Measurements from ENCODE around the gene ARMH2. TPM values are rescaled to one million over a fixed set of nuclear protein-coding genes. Genes with fewer than 3 reads are reported as not detected.

ARMH2 gene
- total RNA-seq, 1 donor from 2014 or later, result not detected

DNA sequence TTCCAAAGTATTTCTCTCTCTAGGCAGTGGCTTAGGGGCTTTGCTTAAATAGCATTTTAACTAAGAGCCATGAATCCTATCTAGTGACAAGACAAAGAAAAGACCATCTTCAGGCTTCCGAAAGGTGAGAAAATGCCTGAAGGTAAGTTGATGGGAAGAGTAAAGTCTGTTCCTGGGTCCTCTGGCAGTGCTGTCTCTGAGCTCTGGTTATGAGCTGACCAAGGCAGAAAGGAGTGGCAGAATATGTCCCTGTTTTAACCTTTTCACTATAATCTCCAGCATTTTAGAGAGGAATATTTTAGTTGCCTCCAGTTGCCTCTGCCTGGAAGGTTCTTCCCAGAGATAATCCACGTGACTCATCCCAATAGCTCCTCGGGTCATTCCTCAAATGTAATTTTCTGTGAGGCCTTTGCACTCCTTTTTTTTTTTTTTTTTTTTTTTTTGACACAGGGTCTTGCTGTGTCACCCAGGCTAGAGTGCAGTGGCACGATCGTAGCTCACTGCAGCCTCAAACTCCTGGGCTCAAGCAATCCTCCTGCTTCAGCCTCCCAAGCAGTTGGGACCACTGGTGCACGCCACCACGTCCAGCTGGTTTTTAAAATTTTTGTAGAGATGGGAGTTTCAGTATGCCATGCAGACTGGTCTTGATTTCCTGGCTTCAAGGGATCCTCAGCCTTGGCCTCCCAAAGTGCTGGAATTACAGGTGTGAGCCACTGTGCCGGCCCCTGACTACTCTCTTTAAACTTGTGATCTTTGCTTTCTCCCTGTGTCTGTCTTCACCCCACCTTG lies 3.7 kb upstream of the ARMH2 start:
- DNase-seq (ENCODE audit: low spot score), result no peak
- peaks cover 20% of the 10 kb centered on the region for H3K36me3 Mint-ChIP-seq (ENCODE audit: low read depth)
- intact Hi-C loops (cut with micrococcal nuclease), result no loop called here
- H3K4me1 Mint-ChIP-seq (ENCODE audit: low read depth), result peaks cover 9% of the 10 kb centered on the region
- H3K9me3 Mint-ChIP-seq, result no peaks in the 10 kb centered on the region
- H3K27me3 Mint-ChIP-seq (ENCODE audit: low read depth), result no peaks in the 10 kb centered on the region
- H3K4me3 Mint-ChIP-seq (ENCODE audit: low read depth), result no peak overlapping the region
- no peak overlapping the region for H3K27ac Mint-ChIP-seq

- peaks cover 3% of the 10 kb centered on the region for H3K36me3 Mint-ChIP-seq (ENCODE audit: low read depth)
- intact Hi-C loops (cut with micrococcal nuclease), result no loop called here
- no peak overlapping the region for H3K27ac Mint-ChIP-seq
- H3K4me1 Mint-ChIP-seq (ENCODE audit: low read depth), result peaks cover 14% of the 10 kb centered on the region
- no peak for DNase-seq (ENCODE audit: low spot score)
- H3K9me3 Mint-ChIP-seq, result no peaks in the 10 kb centered on the region
- H3K4me3 Mint-ChIP-seq (ENCODE audit: low read depth), result no peak overlapping the region
- no peaks in the 10 kb centered on the region for H3K27me3 Mint-ChIP-seq (ENCODE audit: low read depth)
Measured at GRCh38 chr6:24799541-24799915, 811 bp upstream of the ARMH2 start.

- intact Hi-C loops (cut with micrococcal nuclease), result no loop called here
- no peak overlapping the region for H3K27ac Mint-ChIP-seq
- no peak for DNase-seq (ENCODE audit: low spot score)
- peaks cover 3% of the 10 kb centered on the region for H3K36me3 Mint-ChIP-seq (ENCODE audit: low read depth)
- peaks cover 14% of the 10 kb centered on the region for H3K4me1 Mint-ChIP-seq (ENCODE audit: low read depth)
- H3K9me3 Mint-ChIP-seq, result no peaks in the 10 kb centered on the region
- no peaks in the 10 kb centered on the region for H3K27me3 Mint-ChIP-seq (ENCODE audit: low read depth)
- no peak overlapping the region for H3K4me3 Mint-ChIP-seq (ENCODE audit: low read depth)
Measured at GRCh38 chr6:24797596-24798216, 1.0 kb downstream of the ARMH2 start.

GRCh38 chr6:24796616-24797290 lies 2.0 kb downstream of the ARMH2 start:
- Mint-ChIP-seq H3K27me3 (ENCODE audit: low read depth) (no peaks in the 10 kb centered on the region), H3K4me3 (ENCODE audit: low read depth) (no peak overlapping the region), H3K4me1 (ENCODE audit: low read depth) (peaks cover 14% of the 10 kb centered on the region), H3K9me3 (no peaks in the 10 kb centered on the region), H3K27ac (no peak overlapping the region), H3K36me3 (ENCODE audit: low read depth) (peaks cover 3% of the 10 kb centered on the region)
- no peak for DNase-seq (ENCODE audit: low spot score)
- intact Hi-C loops (cut with micrococcal nuclease), result no loop called here

DNA sequence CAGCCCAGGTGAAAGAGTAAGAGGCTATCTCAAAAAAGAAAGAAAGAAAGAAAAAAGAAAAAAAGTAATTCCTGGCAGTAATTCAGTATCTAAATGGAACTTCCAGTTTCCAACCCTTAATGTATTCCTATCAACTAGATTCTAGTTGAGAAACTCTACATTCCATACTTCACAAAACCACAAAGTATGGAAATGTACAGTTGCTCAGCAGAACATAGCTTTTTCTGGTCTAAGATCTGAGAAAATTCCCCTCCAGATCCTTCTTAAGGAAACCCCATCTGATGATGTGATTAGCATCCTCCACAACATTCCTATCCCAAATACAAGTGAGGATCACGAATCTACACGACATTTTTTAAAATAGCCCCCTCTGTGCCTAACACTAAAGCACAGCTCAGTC lies 3.6 kb downstream of the ARMH2 start:
- no peaks in the 10 kb centered on the region for H3K27me3 Mint-ChIP-seq (ENCODE audit: low read depth)
- peaks cover 14% of the 10 kb centered on the region for H3K4me1 Mint-ChIP-seq (ENCODE audit: low read depth)
- H3K9me3 Mint-ChIP-seq, result no peaks in the 10 kb centered on the region
- no peak overlapping the region for H3K4me3 Mint-ChIP-seq (ENCODE audit: low read depth)
- no peak overlapping the region for H3K27ac Mint-ChIP-seq
- H3K36me3 Mint-ChIP-seq (ENCODE audit: low read depth), result no peaks in the 10 kb centered on the region
- intact Hi-C loops (cut with micrococcal nuclease), result no loop called here
- DNase-seq (ENCODE audit: low spot score), result no peak

DNA sequence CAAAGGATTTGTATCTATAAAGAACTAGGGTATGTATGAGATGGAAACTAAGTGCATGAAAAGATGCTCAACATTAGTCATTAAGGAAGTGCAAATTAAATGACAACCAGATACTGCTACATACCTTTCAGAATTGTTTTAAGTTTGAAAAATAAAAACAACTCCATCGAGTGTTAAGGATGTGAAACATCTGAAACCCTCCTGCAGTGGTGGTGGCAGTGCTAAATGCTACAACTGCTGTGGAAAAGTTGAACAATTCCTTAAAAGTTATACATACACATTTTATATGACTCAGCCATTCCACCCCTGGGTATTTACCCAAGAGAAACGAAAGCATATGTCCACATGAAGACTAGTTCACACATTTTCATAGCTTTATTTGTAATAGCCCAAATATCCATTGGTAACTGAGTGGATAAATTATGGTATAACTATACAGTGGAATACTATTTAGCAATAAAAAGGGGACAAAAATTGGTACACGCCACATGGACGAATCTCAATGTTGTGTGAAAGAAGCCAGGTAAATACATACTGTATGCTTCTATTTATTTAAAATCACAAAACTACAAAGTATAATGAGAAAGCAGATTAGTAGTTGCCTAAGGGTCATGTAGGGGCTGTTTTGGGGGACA lies 10.6 kb downstream of the ARMH2 start:
- intact Hi-C loops (cut with micrococcal nuclease), result no loop called here
- Mint-ChIP-seq H3K9me3 (no peaks in the 10 kb centered on the region), H3K4me1 (ENCODE audit: low read depth) (peaks cover 10% of the 10 kb centered on the region), H3K36me3 (ENCODE audit: low read depth) (peaks cover 46% of the 10 kb centered on the region), H3K27ac (peak overlapping the region; percentile 68), H3K4me3 (ENCODE audit: low read depth) (no peak overlapping the region), H3K27me3 (ENCODE audit: low read depth) (no peaks in the 10 kb centered on the region)
- DNase-seq (ENCODE audit: low spot score), result no peak

DNA sequence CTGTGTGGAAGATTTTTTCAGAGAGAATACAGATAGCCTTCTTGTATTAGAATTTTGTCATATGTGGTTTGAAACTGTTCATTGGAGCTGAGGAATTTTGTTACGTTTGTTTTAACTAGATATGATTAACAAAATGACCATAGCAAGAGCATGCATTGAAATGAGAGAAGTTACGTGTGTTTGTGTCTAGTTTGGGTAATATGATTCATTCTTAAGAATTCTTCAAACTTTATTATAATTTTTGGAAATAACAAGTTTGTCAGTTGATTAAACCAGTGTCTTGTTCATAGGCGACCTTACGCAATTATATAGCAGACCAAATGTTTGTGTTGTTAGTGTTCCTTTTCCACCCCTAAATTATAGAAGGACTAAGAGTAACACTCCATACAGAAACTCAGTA lies 18.5 kb downstream of the ARMH2 start:
- intact Hi-C loops (cut with micrococcal nuclease), result no loop called here
- Mint-ChIP-seq H3K4me3 (ENCODE audit: low read depth) (no peak overlapping the region), H3K36me3 (ENCODE audit: low read depth) (peaks cover 76% of the 10 kb centered on the region), H3K4me1 (ENCODE audit: low read depth) (peaks cover 35% of the 10 kb centered on the region), H3K27ac (no peak overlapping the region), H3K27me3 (ENCODE audit: low read depth) (no peaks in the 10 kb centered on the region), H3K9me3 (no peaks in the 10 kb centered on the region)
- DNase-seq (ENCODE audit: low spot score), result no peak

GRCh38 chr6:24779416-24780016 lies 19.2 kb downstream of the ARMH2 start:
- DNase-seq (ENCODE audit: low spot score), result no peak
- Mint-ChIP-seq H3K27me3 (ENCODE audit: low read depth) (no peaks in the 10 kb centered on the region), H3K36me3 (ENCODE audit: low read depth) (peaks cover 72% of the 10 kb centered on the region), H3K4me1 (ENCODE audit: low read depth) (peaks cover 37% of the 10 kb centered on the region), H3K9me3 (no peaks in the 10 kb centered on the region), H3K27ac (no peak overlapping the region), H3K4me3 (ENCODE audit: low read depth) (no peak overlapping the region)
- intact Hi-C loops (cut with micrococcal nuclease), result loop anchor here (5.0 to 10.0 kb wide), 2 partner anchors 238 to 295 kb away; no protein-coding TSS in a partner anchor

DNA sequence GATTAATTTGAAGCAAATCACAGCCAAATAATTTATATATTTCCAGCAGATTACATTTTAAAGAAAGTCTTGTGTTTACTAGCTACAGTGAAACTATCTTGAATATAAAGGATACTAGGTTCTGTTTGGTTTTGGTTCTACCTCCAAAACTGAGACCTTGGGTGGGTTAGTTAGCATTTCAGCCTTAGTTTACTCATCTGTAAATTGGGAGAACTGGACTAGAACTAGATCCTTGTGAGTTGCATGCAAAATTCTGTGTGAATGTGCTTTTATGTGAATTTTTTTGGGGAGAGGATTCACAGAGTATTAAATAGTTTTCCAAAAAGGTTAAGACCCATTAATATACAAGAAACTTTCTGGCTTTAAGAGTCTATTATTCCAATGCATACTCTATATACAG lies 19.8 kb downstream of the ARMH2 start:
- Mint-ChIP-seq H3K4me3 (ENCODE audit: low read depth) (no peak overlapping the region), H3K36me3 (ENCODE audit: low read depth) (peaks cover 67% of the 10 kb centered on the region), H3K9me3 (no peaks in the 10 kb centered on the region), H3K27ac (no peak overlapping the region), H3K27me3 (ENCODE audit: low read depth) (no peaks in the 10 kb centered on the region), H3K4me1 (ENCODE audit: low read depth) (peaks cover 37% of the 10 kb centered on the region)
- intact Hi-C loops (cut with micrococcal nuclease), result loop anchor here (5.0 to 10.0 kb wide), 2 partner anchors 238 to 296 kb away; no protein-coding TSS in a partner anchor
- DNase-seq (ENCODE audit: low spot score), result no peak

- peak overlapping the region; percentile 58 for H3K4me3 Mint-ChIP-seq (ENCODE audit: low read depth)
- no peak for DNase-seq (ENCODE audit: low spot score)
- H3K27me3 Mint-ChIP-seq (ENCODE audit: low read depth), result no peaks in the 10 kb centered on the region
- peaks cover 38% of the 10 kb centered on the region for H3K4me1 Mint-ChIP-seq (ENCODE audit: low read depth)
- intact Hi-C loops (cut with micrococcal nuclease), result loop anchor here (5.0 to 10.0 kb wide), 2 partner anchors 239 to 297 kb away; no protein-coding TSS in a partner anchor
- H3K9me3 Mint-ChIP-seq, result no peaks in the 10 kb centered on the region
- no peak overlapping the region for H3K27ac Mint-ChIP-seq
- H3K36me3 Mint-ChIP-seq (ENCODE audit: low read depth), result peaks cover 61% of the 10 kb centered on the region
Measured at GRCh38 chr6:24778121-24778520, 20.6 kb downstream of the ARMH2 start.

DNA sequence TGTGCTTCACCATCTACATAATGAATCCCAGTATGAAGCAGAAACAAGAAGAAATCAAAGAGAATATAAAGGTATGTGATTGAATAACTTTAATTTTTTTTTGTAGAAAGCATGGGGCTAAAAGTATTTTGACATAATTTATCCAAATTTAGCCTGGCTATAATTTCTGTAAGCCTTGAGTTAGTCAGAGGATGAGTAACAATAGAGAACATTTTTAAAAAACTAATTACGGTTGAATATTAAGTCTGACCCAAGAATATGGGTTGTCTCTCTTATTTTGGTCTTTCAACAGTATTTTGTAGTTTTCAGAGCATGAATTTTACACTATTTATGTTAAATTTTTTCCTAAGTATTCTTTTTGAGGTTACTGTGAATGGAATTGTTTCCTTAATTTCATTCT lies 21.5 kb downstream of the ARMH2 start:
- peaks cover 37% of the 10 kb centered on the region for H3K4me1 Mint-ChIP-seq (ENCODE audit: low read depth)

DNA sequence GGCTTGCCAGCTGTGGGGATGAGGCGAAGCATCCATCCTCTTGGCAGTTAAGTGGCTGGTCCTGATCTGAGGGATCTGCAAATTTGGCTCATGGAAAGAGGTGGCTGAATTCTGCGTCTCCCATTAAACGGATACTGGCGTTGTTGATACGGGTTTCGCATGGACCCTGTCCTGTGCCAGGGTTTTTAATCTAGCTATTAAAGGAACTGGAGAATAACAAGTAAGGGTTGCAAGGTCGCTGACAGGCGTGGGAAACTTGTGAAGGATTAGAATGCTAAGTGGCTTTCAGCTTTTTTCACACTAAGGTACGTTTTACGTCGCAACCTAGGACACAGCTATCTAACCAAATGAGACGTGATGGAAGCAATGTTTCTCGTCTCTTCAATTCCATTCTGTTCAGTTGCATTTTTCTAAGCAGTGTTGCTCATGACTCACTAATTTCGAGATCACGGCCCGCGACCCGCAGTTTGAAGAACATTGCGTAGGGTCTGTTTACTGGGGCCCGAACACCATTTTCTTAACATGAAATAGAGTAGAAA lies 23.1 kb downstream of the ARMH2 start:
- DNase-seq (ENCODE audit: low spot score), result no peak
- H3K27me3 Mint-ChIP-seq (ENCODE audit: low read depth), result no peaks in the 10 kb centered on the region
- intact Hi-C loops (cut with micrococcal nuclease), result loop anchor here (1.0 to 10.0 kb wide), 5 partner anchors 33 to 299 kb away; partner anchors contain the start of genes ACOT13 and TDP2
- peak overlapping the region; percentile 98 for H3K4me3 Mint-ChIP-seq (ENCODE audit: low read depth)
- H3K9me3 Mint-ChIP-seq, result no peaks in the 10 kb centered on the region
- peaks cover 38% of the 10 kb centered on the region for H3K36me3 Mint-ChIP-seq (ENCODE audit: low read depth)
- peak overlapping the region; percentile 98 for H3K27ac Mint-ChIP-seq
- H3K4me1 Mint-ChIP-seq (ENCODE audit: low read depth), result peaks cover 33% of the 10 kb centered on the region

More for the DNA sequence above, 21.5 kb downstream of the ARMH2 start:
- intact Hi-C loops (cut with micrococcal nuclease), result loop anchor here (5.0 to 10.0 kb wide), 2 partner anchors 240 to 298 kb away; no protein-coding TSS in a partner anchor
- Mint-ChIP-seq H3K9me3 (no peaks in the 10 kb centered on the region), H3K27me3 (ENCODE audit: low read depth) (no peaks in the 10 kb centered on the region), H3K4me3 (ENCODE audit: low read depth) (peak overlapping the region; percentile 58), H3K36me3 (ENCODE audit: low read depth) (peaks cover 52% of the 10 kb centered on the region), H3K27ac (no peak overlapping the region)
- DNase-seq (ENCODE audit: low spot score), result no peak
